Immature natural killer cell (primary cell): Measurements from ENCODE around the gene CASP5. TPM values are rescaled to one million over a fixed set of nuclear protein-coding genes. Genes with fewer than 3 reads are reported as not detected.

Experiments used
- polyA plus RNA-seq, 3 donors: library from polyadenylated mRNA; unstranded; fragments of 300-500 nt; fragmentation: Illumina TruSeq; gene quantifications; one replicate each; pipeline ENCODE4 v1.2.3, GENCODE V29; 2021

Gene CASP5
- polyA plus RNA-seq, 3 donors from 2014 or later: not detected

Other genes starting within 250 kb of the CASP5 start
- gene CASP12, start 124.7 kb downstream of the CASP5 start, polyA plus RNA-seq: not detected
- 100 to 1,000 TPM; 141 to 184 (median 142) TPM for gene CASP4, start 54.6 kb downstream of the CASP5 start, polyA plus RNA-seq
- gene CASP1, start 12.0 kb upstream of the CASP5 start, polyA plus RNA-seq: 100 to 1,000 TPM; 107 to 166 (median 115) TPM
- gene CARD16, start 22.2 kb upstream of the CASP5 start, polyA plus RNA-seq: 100 to 1,000 TPM; 297 to 386 (median 368) TPM
- gene CARD18, start 116.6 kb upstream of the CASP5 start, polyA plus RNA-seq: not detected